ENCODE results near the gene PRRG3. TPM values are rescaled to one million over a fixed set of nuclear protein-coding genes. Genes with fewer than 3 reads are reported as not detected.

Gene PRRG3
- total RNA-seq (1 to 10 TPM; 2.4 to 5.6 TPM), polyA plus RNA-seq (under 1 TPM; 0.11 to 0.63 TPM)
- long read RNA-seq, donor 1, partial matches to known transcripts: 0 of 1 reads
- long read RNA-seq, donor 1, other reads (novel, unspliced or antisense): 0 of 1 reads
- long read RNA-seq, donor 2: 0 reads
- long read RNA-seq, donor 3: 0 reads
- long read RNA-seq, donor 4: 0 reads
- long read RNA-seq, donor 5: 0 reads

GRCh38 chrX:151694661-151695582 lies at the start of gene PRRG3:
TSS of gene PRRG3 (plus strand) at chrX:151695458. CDS start at chrX:151698815, 3,357 bp downstream.
- H3K27ac ChIP-seq (ENCODE audit: low read depth in 1 of 2, low read length in 1 of 2): peak within 1 kb of the TSS in 1 of 2 donors; percentile 21
- peaks cover 6 to 8% (median 6%) of the 10 kb centered on the region in 3 donors for H3K27me3 ChIP-seq (ENCODE audit: control insufficient read depth in 3 of 3, insufficient read depth in 3 of 3, low read length in 2 of 3)
- 2 to 34% methylated on average over 31 to 100 of the region's 100 CpGs for WGBS, 2 donors
- H3K9me3 ChIP-seq (ENCODE audit: control insufficient read depth in 4 of 4, insufficient read depth in 3 of 4, low read length in 3 of 4): peaks cover 0 to 3% (median 0%) of the 10 kb centered on the region in 4 donors
- H3K36me3 ChIP-seq (ENCODE audit: control insufficient read depth in 4 of 4, insufficient read depth in 4 of 4, low read length in 4 of 4): no peaks in the 10 kb centered on the region
- no peaks in the 10 kb centered on the region for H3K4me1 ChIP-seq (ENCODE audit: control insufficient read depth in 5 of 5, insufficient read depth in 5 of 5, low read length in 5 of 5)
- H3K9ac ChIP-seq (ENCODE audit: insufficient read depth in 1 of 2, low read length in 2 of 2): no peak within 1 kb of the TSS
- H3K4me3 ChIP-seq: no peak within 1 kb of the TSS
- no peak for ATAC-seq (ENCODE audit: insufficient read depth, low FRiP score)
- DNase-seq: peak in 2 of 3 donors; percentile 30 to 44
- TF ChIP-seq CTCF (IDR thresholded peaks at IDR 0.05; ENCODE audit: control extremely low read depth, extremely low read depth): no peak

GRCh38 chrX:151675121-151675746 lies 20.0 kb upstream of the PRRG3 start:
- Histone ChIP-seq H3K4me1 (ENCODE audit: control insufficient read depth in 5 of 5, insufficient read depth in 5 of 5, low read length in 5 of 5) (no peaks in the 10 kb centered on the region), H3K27ac (ENCODE audit: low read depth in 1 of 2, low read length in 1 of 2) (no peak overlapping the region), H3K36me3 (ENCODE audit: control insufficient read depth in 4 of 4, insufficient read depth in 4 of 4, low read length in 4 of 4) (no peaks in the 10 kb centered on the region), H3K4me3 (no peak overlapping the region), H3K9ac (ENCODE audit: insufficient read depth in 1 of 2, low read length in 2 of 2) (no peak overlapping the region), H3K9me3 (ENCODE audit: control insufficient read depth in 4 of 4, insufficient read depth in 3 of 4, low read length in 3 of 4) (peaks cover 0 to 8% (median 0%) of the 10 kb centered on the region in 4 donors), H3K27me3 (ENCODE audit: control insufficient read depth in 3 of 3, insufficient read depth in 3 of 3, low read length in 2 of 3) (no peaks in the 10 kb centered on the region)
- DNase-seq (no peak), ATAC-seq (ENCODE audit: insufficient read depth, low FRiP score) (no peak)
- 60 to 83% methylated on average over 4 to 6 of the region's 6 CpGs for WGBS, 2 donors
- TF ChIP-seq CTCF (IDR thresholded peaks at IDR 0.05; ENCODE audit: control extremely low read depth, extremely low read depth): no peak

- Histone ChIP-seq H3K27ac (ENCODE audit: low read depth in 1 of 2, low read length in 1 of 2) (no peak overlapping the region), H3K9me3 (ENCODE audit: control insufficient read depth in 4 of 4, insufficient read depth in 3 of 4, low read length in 3 of 4) (peaks cover 0 to 7% (median 0%) of the 10 kb centered on the region in 4 donors), H3K4me3 (no peak overlapping the region), H3K27me3 (ENCODE audit: control insufficient read depth in 3 of 3, insufficient read depth in 3 of 3, low read length in 2 of 3) (no peaks in the 10 kb centered on the region), H3K4me1 (ENCODE audit: control insufficient read depth in 5 of 5, insufficient read depth in 5 of 5, low read length in 5 of 5) (no peaks in the 10 kb centered on the region), H3K9ac (ENCODE audit: insufficient read depth in 1 of 2, low read length in 2 of 2) (no peak overlapping the region), H3K36me3 (ENCODE audit: control insufficient read depth in 4 of 4, insufficient read depth in 4 of 4, low read length in 4 of 4) (no peaks in the 10 kb centered on the region)
- DNase-seq (peak in 2 of 3 donors; percentile 27 to 71), ATAC-seq (ENCODE audit: insufficient read depth, low FRiP score) (no peak)
- WGBS, 2 donors: 76% methylated on average over 4 of the region's 4 CpGs
- no peak for TF ChIP-seq CTCF (IDR thresholded peaks at IDR 0.05; ENCODE audit: control extremely low read depth, extremely low read depth)
Observed at GRCh38 chrX:151676196-151676595, 19.1 kb upstream of the PRRG3 start.

Measured in lung (tissue), 16 donors.